Adipocyte (in vitro differentiated cells): ENCODE results near the gene AP1S1.

Experiments
- DNase-seq: peaks from one replicate; pipeline ENCODE4 v3.0.0-alpha.2; 2015; ENCODE audit warnings: low read depth
- H3K27me3 ChIP-seq: replicated peaks from 2 replicates; pipeline ENCODE4 v1.7.0; 2013; ENCODE audit warnings: mild to moderate bottlenecking, low read length, moderate library complexity; ENCODE audit not compliant: control insufficient read depth, insufficient read depth
- H3K36me3 ChIP-seq: 2 replicates; pipeline ENCODE4 v1.7.0; 2013; ENCODE audit warnings: low read length, mild to moderate bottlenecking, moderate library complexity; ENCODE audit not compliant: control insufficient read depth, insufficient read depth, severe bottlenecking
- H3K4me1 ChIP-seq: 2 replicates; pipeline ENCODE4 v1.7.0; 2013; ENCODE audit warnings: mild to moderate bottlenecking, low read length, moderate library complexity; ENCODE audit not compliant: control insufficient read depth, insufficient read depth
- H3K4me3 ChIP-seq: 2 replicates; pipeline ENCODE4 v1.7.0; 2013; ENCODE audit warnings: mild to moderate bottlenecking, low read length, moderate library complexity
- H3K9ac ChIP-seq: 2 replicates; pipeline ENCODE4 v1.7.0; 2013; ENCODE audit warnings: mild to moderate bottlenecking, low read length, moderate library complexity
- H3K9me3 ChIP-seq: 2 replicates; pipeline ENCODE4 v1.7.0; 2013; ENCODE audit warnings: mild to moderate bottlenecking, low read length, moderate library complexity; ENCODE audit not compliant: control insufficient read depth

Gene AP1S1

GRCh38 chr7:101161692-101162471 lies 7.6 kb downstream of the AP1S1 start:
- Histone ChIP-seq H3K4me1 (peaks cover 17% of the 10 kb centered on the region), H3K36me3 (peaks cover 33% of the 10 kb centered on the region), H3K9me3 (no peaks in the 10 kb centered on the region), H3K27me3 (peaks cover 8% of the 10 kb centered on the region), H3K9ac (no peak overlapping the region), H3K4me3 (no peak overlapping the region)
- no peak for DNase-seq

- no peaks in the 10 kb centered on the region for H3K9me3 ChIP-seq
- H3K4me1 ChIP-seq = peaks cover 17% of the 10 kb centered on the region
- H3K27me3 ChIP-seq = peaks cover 17% of the 10 kb centered on the region
- H3K36me3 ChIP-seq = peaks cover 24% of the 10 kb centered on the region
- H3K4me3 ChIP-seq = no peak overlapping the region
- DNase-seq = peak; percentile 67
- H3K9ac ChIP-seq = no peak overlapping the region
Observed at GRCh38 chr7:101162551-101163278, 8.4 kb downstream of the AP1S1 start.

DNA sequence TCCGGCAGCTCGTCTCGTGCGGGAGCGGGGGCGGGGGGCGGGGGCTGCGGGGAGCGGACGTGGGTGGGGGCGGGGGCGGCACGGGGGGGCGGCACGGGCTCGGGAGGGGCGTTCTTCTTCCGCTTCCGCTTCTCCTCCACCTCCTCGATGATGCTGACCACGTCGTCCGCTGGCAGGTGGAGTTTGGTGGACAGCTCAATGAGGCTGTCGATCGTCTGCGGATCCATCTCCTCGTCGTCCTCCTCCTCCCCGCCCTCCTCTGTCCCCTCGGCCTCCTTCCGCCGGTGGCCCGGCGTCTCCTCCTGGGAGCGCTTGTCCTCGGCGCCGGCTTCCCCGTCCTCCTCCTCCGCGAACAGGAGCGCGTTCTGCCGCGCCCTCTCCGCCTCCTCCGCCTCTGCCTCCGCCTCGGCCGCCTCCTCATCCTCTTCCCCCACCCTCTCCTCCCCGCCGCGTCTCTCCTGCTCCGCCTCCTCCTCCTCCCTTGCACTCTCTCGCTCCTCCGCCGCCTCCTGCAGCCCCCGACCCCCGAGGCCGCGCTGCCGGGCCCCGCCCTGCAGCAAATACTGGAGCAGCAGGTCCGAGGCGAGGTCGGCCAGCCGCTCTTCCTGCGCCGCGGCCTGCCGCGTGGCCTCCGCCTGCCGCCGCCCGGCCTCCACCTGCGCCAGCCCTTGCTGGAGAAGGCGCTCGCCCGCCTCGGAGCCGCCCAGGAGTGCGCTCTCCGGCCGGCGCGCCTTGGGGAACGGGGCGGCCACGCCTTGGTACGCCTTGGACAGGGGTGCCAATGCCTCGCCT lies 9.2 kb downstream of the AP1S1 start:
- peak overlapping the region; percentile 47 for H3K4me3 ChIP-seq
- peak; percentile 37 for DNase-seq
- H3K27me3 ChIP-seq = peaks cover 24% of the 10 kb centered on the region
- peaks cover 18% of the 10 kb centered on the region for H3K36me3 ChIP-seq
- no peak overlapping the region for H3K9ac ChIP-seq
- H3K4me1 ChIP-seq = peaks cover 17% of the 10 kb centered on the region
- H3K9me3 ChIP-seq = no peaks in the 10 kb centered on the region

DNA sequence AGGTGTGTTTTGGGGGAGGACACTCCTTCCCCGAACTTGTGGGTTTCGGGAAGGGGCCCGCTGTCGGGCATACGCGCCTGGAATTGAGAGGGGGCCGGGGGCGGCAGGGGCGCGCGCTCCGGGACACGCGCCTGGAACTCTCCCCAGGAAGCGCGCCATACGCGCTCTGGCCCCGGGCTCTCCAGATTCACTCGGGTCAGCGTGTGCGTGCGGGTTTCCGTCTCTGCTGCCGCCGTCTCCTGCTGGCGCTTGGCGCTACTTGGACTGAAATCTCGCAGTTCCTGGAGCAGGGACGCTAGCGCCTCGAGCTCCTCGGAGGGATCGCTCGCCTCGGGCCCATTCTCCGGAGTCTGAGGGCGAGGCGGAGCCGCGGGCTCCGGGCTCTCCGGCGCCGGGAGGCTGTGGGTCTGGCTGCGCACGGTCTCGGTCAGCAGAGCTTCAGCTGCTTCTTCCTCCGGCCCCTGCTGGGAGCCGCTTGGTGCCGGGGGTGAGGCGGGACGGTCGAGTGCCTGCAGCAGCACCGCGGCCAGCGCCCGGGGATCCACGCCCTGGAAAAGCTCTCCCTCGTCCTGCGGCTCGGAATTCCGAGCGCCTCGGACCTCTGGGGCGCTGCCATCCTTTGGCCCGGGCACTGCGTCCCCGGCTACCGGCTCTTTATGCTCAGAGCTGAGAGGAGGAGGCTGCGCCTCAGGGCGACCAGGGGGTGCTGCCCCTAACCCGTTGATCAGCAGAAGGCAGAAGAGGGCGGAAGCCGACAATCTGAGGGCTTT lies 10.0 kb downstream of the AP1S1 start:
- peaks cover 17% of the 10 kb centered on the region for H3K4me1 ChIP-seq
- H3K9me3 ChIP-seq = no peaks in the 10 kb centered on the region
- peaks cover 31% of the 10 kb centered on the region for H3K27me3 ChIP-seq
- H3K9ac ChIP-seq = no peak overlapping the region
- DNase-seq = peak; percentile 83
- H3K36me3 ChIP-seq = peaks cover 11% of the 10 kb centered on the region
- peak overlapping the region; percentile 47 for H3K4me3 ChIP-seq

GRCh38 chr7:101165075-101165957 lies 11.0 kb downstream of the AP1S1 start, which contains the start of gene VGF:
Gene VGF, minus strand, starts transcription at chr7:101165569. Its CDS starts 726 bp downstream, at chr7:101164843.
- Histone ChIP-seq H3K9ac (no peak within 1 kb of the TSS), H3K4me3 (peak within 1 kb of the TSS; percentile 40), H3K4me1 (peaks cover 20% of the 10 kb centered on the region), H3K27me3 (peaks cover 41% of the 10 kb centered on the region), H3K9me3 (no peaks in the 10 kb centered on the region), H3K36me3 (peaks cover under 1% of the 10 kb centered on the region)
- DNase-seq = peak; percentile 96

DNA sequence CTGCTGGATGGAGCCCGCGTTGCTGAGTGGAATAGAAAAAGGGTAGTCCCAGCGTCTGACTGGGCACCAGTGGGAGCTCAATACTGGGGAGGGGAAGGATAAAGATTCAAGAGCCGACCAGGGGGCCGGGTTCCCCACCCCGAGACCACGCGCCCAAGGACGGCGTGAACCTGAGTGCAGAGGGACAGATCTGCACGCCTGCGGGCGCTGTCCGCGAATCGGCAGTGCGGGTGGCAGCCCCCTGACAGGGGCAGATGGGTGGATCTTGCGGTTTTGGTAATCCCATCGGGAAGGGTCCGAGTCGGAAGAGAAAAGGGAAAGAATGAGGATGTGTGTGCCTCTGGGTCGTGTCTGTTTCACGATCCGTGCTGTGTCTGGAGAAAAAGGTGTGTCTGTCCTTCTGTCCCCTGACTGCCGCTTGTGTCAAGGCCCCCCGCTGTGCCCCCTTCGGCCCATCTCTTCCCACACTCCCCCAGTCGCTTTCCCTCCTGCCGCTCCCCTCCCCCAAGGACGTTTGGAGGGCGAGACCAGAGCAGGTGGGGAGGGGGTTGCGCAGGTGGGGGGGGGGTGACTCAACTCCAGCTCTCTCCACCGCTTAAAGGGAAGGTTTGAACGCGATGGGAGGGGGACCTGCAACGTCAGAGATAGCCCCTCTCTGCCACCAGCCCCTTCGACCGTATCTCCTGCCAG lies 11.8 kb downstream of the AP1S1 start:
- Histone ChIP-seq H3K4me3 (peak overlapping the region; percentile 20), H3K9me3 (no peaks in the 10 kb centered on the region), H3K36me3 (no peaks in the 10 kb centered on the region), H3K9ac (no peak overlapping the region), H3K4me1 (peaks cover 20% of the 10 kb centered on the region), H3K27me3 (peaks cover 48% of the 10 kb centered on the region)
- no peak for DNase-seq

GRCh38 chr7:101166648-101166908 lies 12.3 kb downstream of the AP1S1 start:
- no peak overlapping the region for H3K4me3 ChIP-seq
- DNase-seq = no peak
- peaks cover 52% of the 10 kb centered on the region for H3K27me3 ChIP-seq
- no peaks in the 10 kb centered on the region for H3K9me3 ChIP-seq
- no peaks in the 10 kb centered on the region for H3K36me3 ChIP-seq
- peaks cover 20% of the 10 kb centered on the region for H3K4me1 ChIP-seq
- H3K9ac ChIP-seq = no peak overlapping the region

DNA sequence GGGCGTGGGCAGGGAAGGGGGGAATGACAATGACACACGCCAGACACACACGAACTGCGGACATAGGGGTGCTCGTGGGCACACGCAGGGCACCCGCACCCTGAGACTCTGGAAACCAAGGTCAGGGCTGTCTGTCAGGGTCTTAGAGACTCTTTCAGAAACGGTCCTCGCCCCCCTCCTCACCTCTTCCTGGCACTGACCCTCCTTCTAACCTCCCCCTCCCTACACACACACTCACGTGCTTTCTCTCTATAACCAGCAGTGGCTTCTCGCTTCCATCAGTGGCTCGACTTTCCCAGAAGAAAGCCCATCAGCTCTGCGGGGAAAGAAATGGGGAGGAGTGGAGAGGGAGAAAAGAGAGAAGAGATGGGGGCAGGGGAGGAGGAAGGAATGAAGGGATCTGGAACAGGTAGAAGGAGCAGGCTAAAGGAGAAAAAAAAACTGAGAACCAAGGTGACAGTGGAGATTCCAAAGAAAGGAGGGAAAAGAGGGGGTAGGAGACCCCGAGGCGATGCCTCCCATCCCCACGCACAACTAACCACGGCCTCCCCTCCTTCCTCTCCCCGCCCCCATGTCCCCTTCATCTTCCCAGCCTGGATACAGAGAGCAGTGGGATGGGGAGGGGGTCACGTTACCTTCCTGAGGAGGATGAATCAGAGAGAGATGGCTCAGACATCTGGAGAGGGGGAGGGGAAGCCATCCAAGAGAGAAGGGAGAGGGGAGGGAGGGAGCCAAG lies 12.8 kb downstream of the AP1S1 start:
- Histone ChIP-seq H3K36me3 (no peaks in the 10 kb centered on the region), H3K4me1 (peaks cover 20% of the 10 kb centered on the region), H3K27me3 (peaks cover 57% of the 10 kb centered on the region), H3K4me3 (no peak overlapping the region), H3K9me3 (no peaks in the 10 kb centered on the region), H3K9ac (no peak overlapping the region)
- no peak for DNase-seq

DNA sequence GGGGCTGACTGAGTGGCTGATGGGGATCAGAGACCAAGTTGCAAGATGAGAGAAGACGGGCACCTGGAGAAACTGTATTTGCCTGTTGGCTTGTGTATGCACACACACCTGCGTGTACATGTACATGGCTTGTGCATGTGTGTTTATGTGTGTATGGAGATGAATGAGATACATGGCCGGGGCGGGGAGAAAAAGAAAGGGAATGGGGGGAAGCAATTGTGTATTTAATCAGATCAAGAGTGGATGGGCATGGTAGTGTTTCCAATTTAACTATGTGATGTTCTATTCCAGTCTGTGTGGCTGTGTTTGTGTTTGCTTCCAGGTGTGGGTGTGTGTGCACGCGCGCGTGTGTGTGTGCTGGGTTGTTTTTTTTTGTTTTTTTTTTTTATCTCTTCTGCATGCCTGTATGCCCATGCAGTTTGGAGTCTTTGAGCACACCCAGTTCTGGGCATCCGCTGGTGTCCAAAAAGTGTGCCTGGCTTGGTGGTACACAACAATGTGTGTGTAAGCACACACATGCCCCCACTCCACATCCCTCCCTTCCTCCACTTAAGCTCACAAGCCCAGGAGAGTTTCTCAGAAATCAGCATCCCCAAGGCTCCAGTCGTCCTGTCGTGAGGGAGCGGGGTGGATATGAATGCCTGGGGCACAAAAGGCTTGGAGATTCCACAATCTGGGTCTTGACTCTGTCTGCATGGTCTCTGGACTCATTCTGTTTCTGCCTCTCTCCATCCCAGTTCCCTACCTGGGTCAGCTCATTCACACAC lies 13.6 kb downstream of the AP1S1 start:
- DNase-seq = no peak
- peaks cover 20% of the 10 kb centered on the region for H3K4me1 ChIP-seq
- H3K27me3 ChIP-seq = peaks cover 65% of the 10 kb centered on the region
- no peaks in the 10 kb centered on the region for H3K9me3 ChIP-seq
- no peaks in the 10 kb centered on the region for H3K36me3 ChIP-seq
- no peak overlapping the region for H3K9ac ChIP-seq
- H3K4me3 ChIP-seq = no peak overlapping the region
